Astrocyte (in vitro differentiated cells and primary cell): ENCODE results near the gene ASAP2.

Source experiments
- CTCF ChIP-seq: IDR thresholded peaks from 2 replicates; pipeline ENCODE4 v1.5.1; 2011; ENCODE audit warnings: low read depth, mild to moderate bottlenecking, inconsistent platforms, low read length, moderate library complexity; ENCODE audit not compliant: insufficient read depth
- EZH2 ChIP-seq: IDR thresholded peaks from 2 replicates; pipeline ENCODE4 v1.6.1; 2012; ENCODE audit warnings: mild to moderate bottlenecking, low read length, inconsistent platforms; ENCODE audit not compliant: insufficient read depth

- TF ChIP-seq CTCF (no peak), EZH2 (no peak)
Observed at GRCh38 chr2:9204939-9205338, 1.7 kb upstream of the ASAP2 start.
